NK-92 treated with Interleukin-12 subunit alpha and Interleukin-12 subunit beta, amount 100 ng/mL, for 24 hours (cell line): ENCODE measurements around the gene USP48.

Source experiments
- DNase-seq: peaks from one replicate; lab custom pipeline; 2025; lab: John Stamatoyannopoulos, UW

Gene USP48

GRCh38 chr1:21668232-21668950 is 114.6 kb downstream of the USP48 start:
- no peak for DNase-seq

GRCh38 chr1:21667348-21668231 is 115.4 kb downstream of the USP48 start:
- no peak for DNase-seq

- DNase-seq = no peak
Measured at GRCh38 chr1:21666576-21667320, 116.2 kb downstream of the USP48 start.

GRCh38 chr1:21665711-21666575 is 117.0 kb downstream of the USP48 start:
- DNase-seq = no peak

GRCh38 chr1:21664806-21665588 is 118.0 kb downstream of the USP48 start:
- DNase-seq = no peak

- no peak for DNase-seq
Measured at GRCh38 chr1:21663951-21664805, 118.8 kb downstream of the USP48 start.

GRCh38 chr1:21663248-21663950 is 119.5 kb downstream of the USP48 start:
- DNase-seq = no peak

GRCh38 chr1:21662426-21663247 is 120.3 kb downstream of the USP48 start:
- DNase-seq = no peak

GRCh38 chr1:21661886-21662285 is 121.1 kb downstream of the USP48 start:
- DNase-seq = no peak

- DNase-seq = no peak
Measured at GRCh38 chr1:21659924-21660326, 123.0 kb downstream of the USP48 start.

- DNase-seq = no peak
Measured at GRCh38 chr1:21659099-21659923, 123.6 kb downstream of the USP48 start.

GRCh38 chr1:21657456-21658190 is 125.3 kb downstream of the USP48 start:
- no peak for DNase-seq

GRCh38 chr1:21655748-21656147 is 127.2 kb downstream of the USP48 start:
- no peak for DNase-seq

- no peak for DNase-seq
Measured at GRCh38 chr1:21655259-21655658, 127.7 kb downstream of the USP48 start.

- DNase-seq = no peak
Measured at GRCh38 chr1:21654209-21654608, 128.7 kb downstream of the USP48 start.

- no peak for DNase-seq
Measured at GRCh38 chr1:21653744-21654100, 129.2 kb downstream of the USP48 start.
